K562 (cell line): ENCODE data around the gene DEFB114. TPM values are rescaled to one million over a fixed set of nuclear protein-coding genes. Genes with fewer than 3 reads are reported as not detected.

Experiments used
- ATAC-seq: fragments of 200-7000 bp; cut with Tn5 transposase; 3 replicates; pipeline ENCODE4 v1.9.1; 2020; ENCODE audit warnings: moderate library complexity
- BruUV-seq: library from RNA; stranded (reverse); fragments of 400-500 nt; replicated peaks from 2 replicates; lab custom pipeline; 2021; lab: Mats Ljungman, UMichigan
- CTCF ChIA-PET: fragments of 300-600 bp; formaldehyde crosslinking; extraction: SDS; loops from one replicate; lab custom pipeline; 2021; ENCODE audit warnings: low intra/inter-chr PET ratio; lab: Yijun Ruan, JAX
- POLR2A ChIA-PET: fragments of 300-600, 350-650 bp; sonication (Branson Sonifier 250); formaldehyde crosslinking; extraction: SDS; loops from one replicate; lab custom pipeline; 2021; ENCODE audit warnings: antibody characterized with exemption, inconsistent platforms; lab: Yijun Ruan, JAX
- DNase-seq, 4 experiments: peaks; one replicate each; pipeline versions ENCODE4 v3.0.0 to v3.0.0-alpha.2; 2011 to 2018; ENCODE audit warnings: low spot score in 3 of 4, mixed read lengths in 3 of 4; ENCODE audit errors: extremely low read depth in 1 of 4
- FAIRE-seq: peaks from 2 replicates; lab custom pipeline; 2011; peaks lifted over from hg19 to GRCh38; lab: Jason Lieb, UNC
- H2AFZ ChIP-seq: 2 replicates; pipeline ENCODE4 v1.6.0; 2011; ENCODE audit warnings: low read depth, low read length, control low read depth, inconsistent platforms
- H3K27ac ChIP-seq: fragments of 200-600 bp; 3 replicates; pipeline ENCODE4 v1.8.0; 2011; ENCODE audit warnings: low read depth, mild to moderate bottlenecking, control low read depth, inconsistent platforms, low read length, moderate library complexity, mixed read lengths; ENCODE audit errors: extremely low read depth
- H3K27me3 ChIP-seq, 2 experiments: fragments of 300-600 bp in 1 of 2; 2 replicates in 1 of 2; 3 replicates in 1 of 2; pipeline versions ENCODE4 v1.6.0 to v1.8.0; 2011; ENCODE audit warnings: inconsistent platforms in 2 of 2, low read length in 2 of 2, mild to moderate bottlenecking in 1 of 2, mixed read lengths in 1 of 2, moderate library complexity in 1 of 2; ENCODE audit not compliant: control insufficient read depth in 2 of 2, insufficient read depth in 2 of 2
- H3K36me3 ChIP-seq: fragments of 300-600 bp; 3 replicates; pipeline ENCODE4 v1.8.0; 2011; ENCODE audit warnings: mild to moderate bottlenecking, low read length, inconsistent platforms; ENCODE audit not compliant: control insufficient read depth, insufficient read depth
- H3K4me1 ChIP-seq, 2 experiments: fragments of 200-600 bp in 1 of 2; replicated peaks in 1 of 2; 2 replicates in 1 of 2; 3 replicates in 1 of 2; pipeline versions ENCODE4 v1.5.1 to v1.8.0; 2011; ENCODE audit warnings: inconsistent platforms in 2 of 2, low read length in 2 of 2, mild to moderate bottlenecking in 1 of 2, mixed read lengths in 1 of 2, moderate library complexity in 1 of 2; ENCODE audit not compliant: control insufficient read depth in 2 of 2, insufficient read depth in 2 of 2
- H3K4me2 ChIP-seq: 2 replicates; pipeline ENCODE4 v1.6.1; 2011; ENCODE audit warnings: low read length, control low read depth, inconsistent platforms, mixed read lengths; ENCODE audit not compliant: insufficient read depth
- H3K4me3 ChIP-seq: fragments of 200-600 bp; sonication (generic), shearing (Covaris generic); 2 replicates; pipeline ENCODE4 v1.5.1; 2016; ENCODE audit warnings: control low read depth, inconsistent platforms
- H3K79me2 ChIP-seq: fragments of 200-600 bp; 3 replicates; pipeline ENCODE4 v1.8.0; 2011; ENCODE audit warnings: low read length, inconsistent platforms; ENCODE audit not compliant: control insufficient read depth, insufficient read depth
- H3K9ac ChIP-seq, 2 experiments: 2 replicates each; pipeline versions ENCODE4 v1.6.0 to v1.6.1; 2011; ENCODE audit warnings: low read depth in 2 of 2, low read length in 2 of 2, control low read depth in 1 of 2, inconsistent platforms in 1 of 2, mild to moderate bottlenecking in 1 of 2, mixed read lengths in 1 of 2; ENCODE audit not compliant: insufficient read depth in 1 of 2
- H3K9me1 ChIP-seq: one replicate; pipeline ENCODE4 v1.6.0; 2011; ENCODE audit warnings: inconsistent platforms, mild to moderate bottlenecking, low read length, moderate library complexity; ENCODE audit not compliant: control insufficient read depth, insufficient read depth
- H3K9me3 ChIP-seq: replicated peaks from 2 replicates; pipeline ENCODE4 v1.5.1; 2011; ENCODE audit warnings: low read depth, low read length, inconsistent platforms; ENCODE audit not compliant: control insufficient read depth, insufficient read depth
- H4K20me1 ChIP-seq: replicated peaks from 2 replicates; pipeline ENCODE4 v1.6.1; 2011; ENCODE audit warnings: low read length, inconsistent platforms, mixed read lengths; ENCODE audit not compliant: control insufficient read depth, insufficient read depth
- CEBPB ChIP-seq: fragments of 450-650 bp; IDR thresholded peaks from 2 replicates; pipeline ENCODE4 v1.6.1; 2016; ENCODE audit warnings: missing genetic modification characterization, missing compliant biosample characterization
- CEBPG ChIP-seq, 3 experiments: fragments of 200-800 bp in 1 of 3; sonication (Bioruptor generic) in 1 of 3; sonication (generic) in 1 of 3; formaldehyde crosslinking in 1 of 3; IDR thresholded peaks in 2 of 3; conservative IDR thresholded peaks in 1 of 3; 2 replicates each; pipeline versions ENCODE4 v1.6.1 to v1.8.0; 2016 to 2022; ENCODE audit warnings: missing compliant biosample characterization in 2 of 3, missing genetic modification characterization in 2 of 3, mild to moderate bottlenecking in 1 of 3, missing genetic modification reagents in 1 of 3
- IRF9 ChIP-seq: fragments of 450-650 bp; IDR thresholded peaks from 2 replicates; pipeline ENCODE4 v1.6.1; 2016; ENCODE audit warnings: missing biosample characterization, missing genetic modification characterization
- MTA3 ChIP-seq: fragments of 450-650 bp; formaldehyde crosslinking; IDR thresholded peaks from 2 replicates; pipeline ENCODE4 v1.6.1; 2017; ENCODE audit warnings: mild to moderate bottlenecking, borderline replicate concordance
- TAL1 ChIP-seq: fragments of 450-650 bp; IDR thresholded peaks from 2 replicates; pipeline ENCODE4 v1.6.1; 2016; ENCODE audit warnings: mild to moderate bottlenecking
- WGBS: fragments of 100-300 bp; shearing (Covaris generic); methylation state at CpG from one replicate; pipeline ENCODE4 v1.1.6; 2016; ENCODE audit warnings: low coverage, mixed read lengths; ENCODE audit not compliant: insufficient coverage; ENCODE audit errors: missing lambda C conversion rate; 5-methylcytosine and 5-hydroxymethylcytosine counted together
- in situ Hi-C: fragments of 300-500 bp; cut with MboI; formaldehyde crosslinking; loops from 4 replicates; pipeline ENCODE4 v1.15.0; 2018; ENCODE audit warnings: inconsistent platforms, mixed read lengths
- intact Hi-C: fragments of 100-400 bp; cut with micrococcal nuclease; formaldehyde crosslinking; loops from 2 replicates; pipeline ENCODE4 v1.14.2; 2022
- polyA plus RNA-seq, 8 experiments: library from polyadenylated mRNA; depleted of rRNA in 4 of 8; stranded (reverse) in 5 of 8; unstranded in 3 of 8; fragments of >200 nt; fragmentation: Nextera tagmentation in 2 of 8; fragmentation: Illumina TruSeq in 1 of 8; extraction: Ambion mirVana in 2 of 8; extraction: Trizol in 1 of 8; gene quantifications; 2 replicates each; pipeline versions ENCODE4 v1.2.1 to v1.2.3, GENCODE V29; 2011 to 2014; ENCODE audit warnings: inconsistent platforms in 1 of 8, missing spikeins in 1 of 8
- total RNA-seq, 7 experiments: library from RNA; depleted of rRNA in 6 of 7; stranded (reverse); fragments of >200 nt in 6 of 7; fragmentation: Illumina TruSeq in 2 of 7; extraction: Trizol in 2 of 7; gene quantifications; 2 replicates each; pipeline versions ENCODE4 v1.2.1 to v1.2.3, GENCODE V29; 2011 to 2021; ENCODE audit warnings: low replicate concordance in 1 of 7

The DEFB114 gene
- total and polyA plus RNA-seq, 9 of the 15 experiments (the other 6 are each of a cell fraction or from before 2014, with no cell fraction given): not detected

- no peak for ATAC-seq
- intact Hi-C loops: no loop called here
- no peaks in the 10 kb centered on the region for H3K79me2 ChIP-seq
- WGBS: 3% methylated on average over 2 of the region's 2 CpGs
- H3K4me1 ChIP-seq: no peaks in the 10 kb centered on the region
- H3K9ac ChIP-seq: no peak overlapping the region
- no peaks in the 10 kb centered on the region for H3K27me3 ChIP-seq
- H3K9me1 ChIP-seq: no peaks in the 10 kb centered on the region
- no peak for DNase-seq
- no peak overlapping the region for H2AFZ ChIP-seq
- in situ Hi-C loops: no loop called here
- TF ChIP-seq IRF9 (tag): 0 out of 2 replicates have a peak, but pooled peaks have one; percentile 41
- no peak for TF ChIP-seq CEBPG (CRISPR knock-in tag; IDR thresholded peaks at IDR 0.05)
- TF ChIP-seq CEBPG (tag; conservative IDR thresholded peaks at IDR 0.05 in 1 of 2, IDR thresholded peaks at IDR 0.05 in 1 of 2): peak; percentile 54 to 98
- TF ChIP-seq TAL1: no peak
- no peak for TF ChIP-seq MTA3
- TF ChIP-seq CEBPB: peak; percentile 92
- ChIA-PET CTCF (no interaction called here), POLR2A (no interaction called here)
- FAIRE-seq: no peak
- H3K36me3 ChIP-seq: no peaks in the 10 kb centered on the region
- no peaks in the 10 kb centered on the region for H3K9me3 ChIP-seq
- no peak overlapping the region for H3K27ac ChIP-seq
- BruUV-seq: no TSS peak
- no peaks in the 10 kb centered on the region for H4K20me1 ChIP-seq
- no peak overlapping the region for H3K4me2 ChIP-seq
- no peak overlapping the region for H3K4me3 ChIP-seq
Observed at GRCh38 chr6:49966823-49967222, 2.9 kb upstream of the DEFB114 start.
